GM19025 (cell line): Measurements from ENCODE around the gene AUTS2.

Experiments used
- ATAC-seq: cut with Tn5 transposase; IDR thresholded peaks from one replicate; pipeline ENCODE4 v1.9.1; 2021; ENCODE audit warnings: mild to moderate bottlenecking, low read depth, moderate library complexity; ENCODE audit not compliant: unreplicated experiment

AUTS2 gene

DNA sequence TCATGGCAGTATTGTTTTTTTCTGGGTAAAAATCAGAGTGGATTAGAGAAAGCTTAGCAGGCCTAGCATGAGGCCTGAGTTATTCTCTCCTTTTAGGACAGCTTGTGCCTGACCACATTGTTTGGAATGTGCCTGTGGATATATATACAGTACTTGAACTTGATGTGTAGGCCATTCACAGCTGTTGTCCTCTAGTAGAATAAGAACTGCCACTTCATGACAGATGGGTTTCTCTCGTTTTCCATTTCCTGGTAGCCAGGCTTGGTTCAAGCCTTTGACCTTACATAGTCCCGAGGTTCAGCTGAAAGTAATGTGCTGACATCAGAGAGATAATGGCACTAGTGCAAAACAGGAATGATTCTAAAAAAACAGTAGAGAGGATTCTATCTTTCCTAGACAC, 473.9 kb downstream of the AUTS2 start:
- ATAC-seq: no peak

DNA sequence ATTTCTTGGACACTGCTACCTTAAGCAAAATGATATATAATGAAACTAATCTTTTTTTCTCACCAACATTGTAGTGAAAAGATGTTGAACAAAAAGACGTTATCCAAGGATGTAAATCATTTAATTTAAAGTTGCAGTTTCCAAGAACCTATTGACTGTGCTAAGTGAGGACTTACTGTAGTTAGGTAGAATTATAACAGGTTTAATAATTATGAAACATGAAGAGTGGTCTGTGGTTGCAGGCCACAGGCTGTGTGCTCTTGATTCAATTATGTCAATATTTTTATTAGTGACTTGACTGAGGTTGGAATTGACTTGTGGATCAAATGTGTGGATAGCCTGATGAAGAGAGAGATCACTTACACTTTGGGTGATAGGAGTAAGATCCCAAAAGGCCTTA, 478.1 kb downstream of the AUTS2 start:
- ATAC-seq: no peak

DNA sequence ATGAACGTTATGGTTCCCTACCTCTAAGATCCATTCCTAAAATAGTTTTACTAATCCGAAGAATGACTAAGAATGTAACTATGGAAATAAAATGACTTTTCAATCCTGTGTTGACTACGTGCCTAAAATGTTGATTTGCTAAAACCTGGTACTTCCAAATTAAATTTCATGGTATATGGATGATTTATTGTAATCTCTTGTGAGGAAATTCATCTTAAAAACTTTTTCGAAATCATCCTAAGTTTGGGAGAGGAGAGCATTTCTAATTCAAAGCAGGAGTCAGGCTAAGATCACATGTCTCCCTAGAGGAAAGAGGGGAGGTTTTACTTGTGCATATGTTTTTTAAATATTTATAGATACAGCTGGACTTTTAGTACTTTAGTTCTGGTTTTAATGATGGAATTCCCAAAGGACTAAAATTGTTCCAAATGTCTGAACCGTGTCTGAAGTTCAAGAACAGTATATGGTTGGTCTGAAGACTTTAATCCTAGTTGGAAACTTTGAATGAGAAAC, 483.9 kb downstream of the AUTS2 start:
- no peak for ATAC-seq

DNA sequence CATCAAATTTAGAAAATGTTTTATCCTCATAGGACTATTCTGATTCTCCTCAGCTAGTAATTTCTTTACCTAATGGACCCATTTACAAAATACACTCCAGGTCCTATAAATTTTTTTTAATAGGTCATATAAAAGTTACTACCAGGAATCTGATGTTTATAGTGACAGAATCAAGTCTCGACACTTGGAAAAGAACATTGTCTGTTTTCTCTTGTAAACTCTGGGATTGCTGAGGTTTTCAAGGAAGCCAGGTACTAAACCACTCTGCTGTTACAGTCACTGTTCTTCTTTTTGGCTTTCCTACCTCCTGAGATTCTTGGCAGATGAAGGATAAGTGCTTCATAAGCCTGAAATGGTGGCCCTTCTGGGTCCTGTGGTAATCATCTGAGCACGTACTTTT, 493.1 kb downstream of the AUTS2 start:
- ATAC-seq: no peak

DNA sequence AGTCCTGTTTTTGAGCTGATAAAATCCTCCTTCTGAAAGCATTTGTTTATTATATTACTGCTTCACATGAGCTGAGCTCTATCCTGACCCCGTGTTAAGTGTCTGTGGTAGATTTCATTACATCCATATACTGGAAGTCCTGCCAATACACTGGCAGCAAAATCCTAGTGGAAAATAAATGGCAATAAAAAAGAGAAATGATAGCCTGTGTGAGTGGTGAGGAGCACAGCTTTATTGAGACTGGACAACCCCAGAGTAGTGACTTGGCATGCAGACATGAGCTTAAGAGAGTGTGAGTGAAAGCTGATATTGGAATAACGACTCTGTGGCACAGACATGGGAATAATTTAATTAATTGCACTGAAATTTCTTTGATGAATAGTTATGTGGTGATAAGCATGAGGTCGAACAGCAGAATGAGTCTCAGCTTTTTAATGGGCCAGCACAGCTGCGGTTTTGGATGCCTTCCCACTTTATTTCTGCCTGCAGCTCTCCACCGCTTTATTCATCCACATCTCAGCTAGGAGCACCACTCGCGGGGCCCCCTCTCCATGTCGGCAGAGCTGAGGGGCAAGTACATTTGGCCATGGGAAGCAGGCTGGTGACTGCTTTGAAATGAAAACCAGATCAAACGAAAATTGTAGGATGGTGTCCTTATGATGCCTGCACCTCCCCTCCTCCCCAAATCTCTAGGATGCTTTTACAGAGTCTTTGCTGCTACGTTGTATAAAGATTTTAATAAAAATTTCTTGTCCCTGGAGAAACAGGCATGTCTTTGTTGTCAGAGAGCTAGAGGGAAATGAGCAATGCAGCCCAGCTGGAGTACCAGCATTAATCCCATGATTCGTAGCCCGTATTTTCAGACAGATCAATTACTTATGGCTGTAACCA, 494.3 kb downstream of the AUTS2 start:
- no peak for ATAC-seq

DNA sequence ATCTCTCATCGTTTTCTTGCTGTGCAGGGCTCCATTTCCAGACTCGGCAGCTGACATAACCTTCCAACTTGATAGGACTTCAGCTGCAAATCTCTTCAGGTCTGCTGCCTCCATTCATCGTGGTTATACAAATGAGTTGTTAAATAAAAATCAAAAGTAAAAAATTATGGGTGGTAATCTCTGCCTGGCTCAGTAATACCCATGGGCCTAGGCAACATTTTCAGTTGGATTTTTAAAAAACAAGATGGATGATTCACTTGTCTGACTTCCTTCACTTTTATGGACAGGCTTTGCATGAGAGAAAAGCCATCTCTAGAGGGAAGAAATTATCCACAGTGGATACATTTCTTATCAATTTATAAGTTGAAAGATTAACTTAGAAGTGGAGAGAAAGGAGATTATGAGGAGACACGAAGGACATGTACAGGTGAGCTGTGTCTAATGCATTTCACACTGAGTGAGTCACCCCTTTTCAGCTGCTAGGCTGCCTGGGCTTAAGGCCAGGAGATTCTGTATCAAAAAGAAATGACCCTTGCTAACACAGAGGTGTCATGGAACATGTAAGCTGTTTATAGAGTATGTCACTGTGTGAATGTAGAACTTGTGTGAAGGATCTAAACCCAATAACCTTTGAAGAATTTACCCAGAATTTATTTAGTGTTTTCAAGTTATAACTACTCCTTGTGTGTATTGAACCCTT, 495.1 kb downstream of the AUTS2 start:
- ATAC-seq: no peak

DNA sequence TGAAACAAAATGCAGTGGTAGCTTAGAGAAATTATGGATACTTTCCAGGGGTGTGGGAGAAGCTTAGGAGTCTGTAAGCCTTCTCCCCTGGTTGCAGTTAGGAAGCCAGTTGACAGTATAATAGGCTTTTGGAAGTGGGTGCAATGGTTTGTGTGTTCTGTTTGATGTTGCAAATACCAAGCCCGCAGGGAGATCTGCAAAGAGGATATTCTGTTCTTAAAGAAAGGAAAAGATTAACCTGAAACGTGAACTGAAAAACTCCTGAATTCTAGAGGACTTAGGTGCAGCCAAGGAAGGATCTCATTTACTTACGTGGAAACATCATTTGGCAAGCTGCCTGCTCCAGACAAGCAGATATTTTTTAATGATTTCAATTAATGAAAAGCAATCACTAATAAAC, 496.6 kb downstream of the AUTS2 start:
- no peak for ATAC-seq

DNA sequence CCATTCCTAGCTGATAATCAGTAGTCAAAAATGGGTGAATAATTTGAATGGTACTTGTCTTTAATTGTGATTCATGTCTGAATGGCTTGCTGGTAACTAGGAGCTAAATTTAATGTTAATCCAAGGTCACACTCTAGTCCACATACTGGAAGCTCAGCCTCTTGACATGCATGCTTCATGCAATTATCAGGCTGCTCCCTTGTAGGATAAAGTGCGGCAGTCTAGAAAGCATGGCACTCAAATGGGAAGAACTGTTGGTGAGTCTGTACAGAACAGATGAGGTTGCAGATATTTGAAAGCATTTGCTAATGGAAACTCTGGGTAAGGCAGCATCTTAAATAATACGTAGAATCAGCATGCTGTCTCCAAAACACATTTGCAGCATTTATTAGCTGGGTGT, 499.4 kb downstream of the AUTS2 start:
- no peak for ATAC-seq

DNA sequence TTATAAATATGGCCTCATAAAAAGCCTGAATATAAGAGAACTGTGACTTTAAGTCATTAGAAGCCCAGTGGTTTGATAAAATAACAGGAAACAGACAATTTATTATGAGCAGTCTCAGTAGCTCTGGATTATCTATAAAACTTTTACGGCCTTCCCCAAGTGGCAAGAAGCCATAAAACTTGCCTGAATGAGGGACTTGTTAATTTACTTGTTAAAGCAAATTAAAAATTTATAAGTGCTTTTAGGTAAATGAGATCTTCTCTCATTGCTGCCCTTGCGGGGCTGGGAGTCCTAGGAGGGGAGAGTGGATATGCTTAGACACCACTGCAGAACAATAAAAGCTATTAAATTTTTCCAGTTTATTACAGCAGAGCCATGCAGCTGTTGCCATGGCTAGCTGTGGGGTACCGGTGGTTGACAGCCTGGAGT, 499.9 kb downstream of the AUTS2 start:
- no peak for ATAC-seq

DNA sequence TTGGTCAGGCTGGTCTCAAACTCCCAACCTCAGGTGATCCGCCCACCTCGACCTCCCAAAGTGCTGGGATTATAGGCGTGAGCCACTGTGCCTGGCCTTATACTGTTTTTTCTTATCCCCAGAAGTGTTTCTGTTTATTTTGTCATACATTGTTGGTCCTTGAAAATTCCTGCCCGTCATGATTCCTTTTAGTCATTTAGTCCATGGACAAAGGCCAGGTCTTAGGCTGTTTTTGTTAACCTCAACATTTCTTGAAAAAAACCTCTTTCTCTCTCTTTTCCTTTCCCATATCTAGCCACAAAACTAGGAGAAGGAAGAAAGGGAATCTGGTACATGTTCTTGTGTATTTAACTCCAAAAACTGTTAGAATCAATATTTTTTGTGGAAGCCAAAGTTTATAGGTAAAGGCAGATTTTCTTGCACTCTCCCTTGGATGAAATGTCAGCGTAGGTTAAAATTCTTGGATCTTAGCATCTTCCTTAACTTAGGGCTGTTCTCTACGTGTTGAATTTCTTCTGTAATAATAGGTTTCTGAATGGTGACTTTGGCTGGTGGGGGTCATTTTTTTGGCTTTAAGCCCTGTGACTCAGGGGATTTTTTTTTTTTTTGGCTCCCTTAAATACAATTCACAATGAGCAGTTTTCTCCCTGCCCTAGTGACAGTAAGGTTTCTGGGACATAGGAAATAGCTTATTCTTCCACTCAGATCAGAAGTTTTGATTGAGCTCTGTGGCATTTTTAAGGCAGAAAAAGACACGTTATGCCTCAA, 500.8 kb downstream of the AUTS2 start:
- no peak for ATAC-seq

DNA sequence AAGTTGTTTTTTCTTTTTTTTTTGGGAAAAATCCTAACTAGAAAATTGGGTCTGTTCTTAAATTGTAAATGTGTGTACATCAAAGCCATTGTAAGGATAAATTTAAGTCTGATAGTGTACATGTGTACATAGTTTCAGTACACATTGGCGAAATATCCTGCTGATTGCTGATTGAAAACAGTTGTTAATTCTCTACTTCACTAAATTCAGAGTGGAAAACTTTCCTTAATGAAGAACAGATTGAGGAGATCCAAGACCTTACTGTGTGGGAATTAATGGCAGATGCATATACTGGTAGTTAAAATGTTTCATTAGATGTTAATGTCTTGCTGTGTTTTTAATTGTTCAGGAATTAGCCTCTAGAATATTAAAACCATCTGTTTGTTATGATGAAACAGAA, 506.0 kb downstream of the AUTS2 start:
- no peak for ATAC-seq

DNA sequence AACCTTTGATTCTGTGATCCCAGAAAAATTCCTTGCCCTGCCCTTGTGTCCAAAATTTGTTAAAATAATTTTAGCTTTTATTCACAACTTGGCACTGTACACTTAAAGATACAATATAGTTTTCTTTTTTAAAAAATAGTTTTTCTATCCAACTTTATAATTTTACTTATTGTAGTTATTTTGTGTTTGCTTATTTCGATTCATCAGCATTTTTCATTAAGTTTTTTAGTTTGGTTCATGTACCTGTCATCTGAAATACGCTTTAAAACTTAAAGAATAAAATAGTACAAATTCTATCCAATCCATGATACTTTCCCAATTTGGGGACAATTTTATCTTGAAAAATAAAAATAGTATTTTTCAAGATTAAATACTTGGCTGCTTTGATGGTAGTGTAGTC, 514.8 kb downstream of the AUTS2 start:
- ATAC-seq: no peak

DNA sequence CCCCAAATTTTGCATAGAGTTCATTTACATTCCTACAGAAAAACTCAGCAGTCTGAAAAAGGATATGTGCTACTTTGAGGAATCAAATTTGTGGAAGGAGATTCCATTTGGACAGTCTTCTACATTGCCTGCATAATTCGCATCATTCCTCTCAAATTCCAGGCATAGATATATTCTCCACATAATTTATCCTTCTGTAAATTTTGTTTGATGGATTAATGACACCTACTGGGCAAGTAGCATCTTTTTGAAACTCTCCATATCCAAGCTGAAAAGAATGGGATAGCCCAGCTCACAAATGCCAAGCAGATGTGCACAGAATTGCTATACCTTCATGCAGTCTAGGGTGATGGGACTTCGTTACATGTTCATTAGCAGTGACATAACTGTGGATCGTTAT, 515.3 kb downstream of the AUTS2 start:
- ATAC-seq: no peak

DNA sequence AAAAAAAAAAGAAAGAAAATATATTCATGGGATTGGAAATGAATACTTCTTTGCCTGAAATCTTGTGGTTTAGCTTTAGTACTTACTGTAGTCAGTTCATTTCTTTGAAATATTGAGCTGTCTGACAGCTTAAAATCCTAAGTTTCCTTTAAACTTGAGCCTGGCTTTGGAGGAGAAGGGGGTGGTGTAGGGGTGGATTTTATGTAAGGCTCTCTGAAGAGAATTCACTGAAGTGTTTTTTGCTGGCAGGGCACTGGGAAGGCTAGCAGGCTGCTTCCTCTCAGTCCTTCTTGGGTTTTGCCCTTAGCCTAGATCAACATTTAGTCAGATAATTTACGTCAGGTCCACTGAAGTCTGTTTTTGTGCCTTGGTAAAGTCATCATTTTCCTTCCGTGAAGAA, 516.5 kb downstream of the AUTS2 start:
- no peak for ATAC-seq

DNA sequence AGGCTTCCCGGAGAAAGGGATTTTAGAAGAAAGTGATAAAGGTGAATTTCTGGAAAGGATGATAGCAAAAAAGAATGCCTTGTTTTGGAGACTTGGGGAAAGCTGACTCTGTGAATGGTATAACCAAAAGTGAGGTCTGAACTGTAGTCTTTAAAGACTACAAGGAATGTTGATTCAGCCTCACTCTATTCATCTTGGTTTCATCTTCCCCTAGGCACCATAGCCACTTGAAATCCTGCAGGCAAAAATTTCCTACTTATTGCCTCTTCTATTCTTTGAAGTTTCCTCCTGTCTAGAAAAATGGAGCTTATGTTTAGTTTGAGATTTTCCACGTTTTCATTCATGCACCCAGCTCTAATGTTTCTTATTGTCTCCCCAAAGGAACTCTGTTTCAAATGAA, 518.0 kb downstream of the AUTS2 start:
- ATAC-seq: no peak

DNA sequence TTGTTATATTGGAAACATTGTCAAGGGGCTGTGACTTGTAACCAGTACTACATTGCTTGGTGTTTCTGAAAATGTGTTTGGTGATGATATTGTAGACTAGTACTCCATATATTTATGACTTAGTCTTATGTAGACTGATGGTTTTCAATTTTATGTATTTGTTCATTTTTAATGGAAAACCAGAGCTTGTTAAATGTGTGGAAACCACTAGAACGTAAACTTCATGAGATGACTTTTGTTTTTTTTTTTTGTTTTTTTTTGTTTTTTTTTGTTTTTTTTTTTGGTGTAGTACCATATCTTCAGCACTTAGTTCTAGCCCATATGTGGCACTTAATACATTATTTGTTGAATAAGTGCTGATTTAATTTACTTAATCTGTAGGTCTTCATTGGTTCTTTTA, 518.6 kb downstream of the AUTS2 start:
- no peak for ATAC-seq

DNA sequence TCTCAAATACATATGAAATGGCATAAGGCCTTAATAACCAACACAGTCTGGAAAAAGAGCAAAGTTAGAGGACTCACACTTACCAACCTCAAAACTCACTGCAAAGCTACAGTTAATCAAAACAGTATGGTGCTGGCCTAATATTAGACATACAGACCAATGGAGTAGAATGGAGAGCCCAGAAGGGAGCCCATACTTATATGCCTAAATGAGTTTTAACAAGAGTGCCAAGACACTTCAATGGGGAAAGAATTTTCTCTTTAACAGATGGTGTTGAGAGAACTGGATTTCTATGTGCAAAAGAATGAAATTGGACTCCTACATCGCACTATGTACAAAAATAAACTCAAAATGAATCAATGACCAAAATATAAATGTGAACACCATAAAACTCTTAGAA, 522.6 kb downstream of the AUTS2 start:
- ATAC-seq: no peak

DNA sequence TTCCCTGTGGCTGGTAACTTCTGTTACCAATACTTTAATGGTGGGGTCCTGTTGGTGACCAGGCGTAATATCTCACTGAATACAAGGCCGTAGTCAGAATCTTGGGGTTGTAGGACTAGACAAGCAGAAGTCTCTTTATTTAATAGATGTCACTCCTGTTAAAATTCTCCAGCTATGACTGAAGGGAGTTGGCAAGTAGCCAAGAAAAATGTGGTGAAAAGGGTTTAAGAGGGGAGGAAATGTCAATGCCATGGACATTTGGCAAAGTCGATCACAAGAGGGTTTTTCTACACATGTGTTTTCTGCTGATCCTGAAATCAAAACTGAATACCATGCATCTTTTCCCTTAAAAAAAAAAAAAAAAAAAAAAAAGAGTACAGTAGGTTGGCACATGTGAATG, 533.5 kb downstream of the AUTS2 start:
- ATAC-seq: no peak

DNA sequence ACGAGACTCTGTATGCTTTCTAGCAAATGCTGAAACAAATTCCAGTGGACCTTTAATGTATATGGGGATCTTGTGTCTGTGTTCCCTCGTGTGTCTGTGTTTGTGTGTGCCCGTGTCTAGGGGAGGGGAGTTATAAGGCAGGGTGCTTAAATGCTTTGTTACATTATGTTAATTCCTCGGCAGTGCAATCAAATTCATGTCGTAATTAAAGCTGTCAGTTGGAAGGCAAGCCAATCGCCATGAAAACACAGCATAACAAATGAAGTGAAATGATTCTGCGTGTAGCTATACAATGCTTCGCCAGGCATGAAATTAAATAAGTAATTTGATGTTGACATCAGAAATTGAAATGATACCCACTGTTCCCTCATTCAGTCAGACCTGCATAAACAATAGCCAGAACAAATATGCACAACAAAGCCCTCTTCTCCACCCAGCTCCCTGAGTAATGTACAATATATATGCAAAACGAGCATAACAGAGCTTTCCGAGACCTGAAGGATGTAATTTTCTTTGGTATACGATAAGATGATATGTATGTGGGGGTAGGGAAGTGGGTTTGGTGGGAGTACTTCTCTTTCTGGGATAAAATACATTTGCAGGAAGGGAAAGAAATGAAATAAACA, 534.1 kb downstream of the AUTS2 start:
- no peak for ATAC-seq

DNA sequence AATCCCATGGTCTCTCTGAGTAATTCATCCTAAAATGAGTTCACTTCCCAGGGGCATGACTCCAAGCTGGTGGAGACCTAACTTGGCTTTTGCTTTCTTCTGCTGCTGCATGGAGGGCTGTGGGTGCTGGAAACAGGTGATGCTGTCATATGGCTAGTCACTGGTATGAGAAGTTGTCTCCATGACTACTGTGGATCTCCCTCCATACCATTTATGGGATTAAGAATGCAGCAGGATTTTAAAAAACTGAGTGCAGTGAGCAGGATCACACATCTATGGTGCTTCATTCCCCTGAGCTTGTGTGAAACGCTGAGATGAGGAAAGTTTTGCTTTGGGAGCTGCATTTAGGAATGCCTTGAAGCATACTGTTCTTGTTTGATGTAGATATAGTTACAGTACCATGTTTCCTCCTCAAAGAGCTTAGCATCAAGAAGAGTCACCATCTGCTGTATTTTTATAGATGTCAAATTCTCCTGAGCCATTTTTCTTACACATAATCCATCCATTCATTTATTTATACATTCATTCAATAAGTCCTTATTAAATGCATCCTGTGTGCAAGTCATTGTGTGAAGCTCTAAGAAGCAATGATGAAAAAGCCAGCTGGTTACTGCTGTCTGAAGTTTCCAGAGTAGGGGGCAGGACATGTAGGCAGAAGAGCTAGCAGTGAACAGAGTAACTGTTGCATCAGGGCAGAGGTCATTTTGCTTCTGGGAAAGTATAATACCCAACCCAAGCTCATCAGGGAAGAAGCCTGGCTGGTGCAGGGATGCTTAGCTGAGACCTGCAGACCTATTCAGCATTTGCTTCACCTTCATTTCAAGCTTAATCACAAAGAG, 534.8 kb downstream of the AUTS2 start:
- ATAC-seq: no peak
